Adipose tissue (tissue), 3 donors: Measurements from ENCODE around the gene ATP4A. TPM values are rescaled to one million over a fixed set of nuclear protein-coding genes. Genes with fewer than 3 reads are reported as not detected.

ENCODE experiments used
- H3K27ac ChIP-seq: one replicate; pipeline ENCODE4 v1.5.1; 2013; ENCODE audit warnings: low read depth, low read length
- WGBS, 3 donors: extraction: QIAGEN DNeasy Blood & Tissue Kit; methylation state at CpG; one replicate each; pipeline ENCODE4 v1.1.7; 2013; 5-methylcytosine and 5-hydroxymethylcytosine counted together
- polyA plus RNA-seq, 3 donors: library from polyadenylated mRNA; stranded (reverse); fragments of 200-250 nt; gene quantifications; one replicate each; pipeline ENCODE4 v1.2.3, GENCODE V29; 2013
- donor health status: healthy with polysubstance abuse.
- donor health status: Bipolar disorder and iron deficiency.
- donor health status: healthy.

Gene ATP4A
- polyA plus RNA-seq, 3 donors, result 1.2 to 74.4 (median 2.9) TPM

GRCh38 chr19:35533822-35534392 lies 29.6 kb downstream of the ATP4A start:
- H3K27ac ChIP-seq, result no peak overlapping the region
- 2 to 3% (median 2%) methylated on average over 28 to 30 of the region's 30 CpGs for WGBS, 3 donors

- no peak within 1 kb of the TSS for H3K27ac ChIP-seq
- 34 to 40% (median 38%) methylated on average over 34 to 39 of the region's 39 CpGs for WGBS, 3 donors
Observed at GRCh38 chr19:35533201-35533821, 30.1 kb downstream of the ATP4A start, which contains the start of gene GAPDHS. GAPDHS (plus strand) TSS chr19:35533456; CDS start chr19:35533528, 72 bp downstream.

- 42 to 63% (median 61%) methylated on average over 6 of the region's 6 CpGs for WGBS, 3 donors
- no peak overlapping the region for H3K27ac ChIP-seq
Observed at GRCh38 chr19:35531291-35531690, 32.2 kb downstream of the ATP4A start.

GRCh38 chr19:35529241-35530218 lies 33.9 kb downstream of the ATP4A start:
- 47 to 52% (median 50%) methylated on average over 19 of the region's 19 CpGs for WGBS, 3 donors

GRCh38 chr19:35528218-35529038 lies 35.0 kb downstream of the ATP4A start, which contains the start of gene SBSN:
SBSN (minus strand) TSS chr19:35528311; CDS start chr19:35528281, 30 bp downstream.
- WGBS, 3 donors, result 75 to 81% (median 79%) methylated on average over 11 of the region's 11 CpGs
- no peak within 1 kb of the TSS for H3K27ac ChIP-seq

More at GRCh38 chr19:35529241-35530218, 33.9 kb downstream of the ATP4A start:
- no peak overlapping the region for H3K27ac ChIP-seq

GRCh38 chr19:35525873-35526272 lies 37.6 kb downstream of the ATP4A start:
- no peak overlapping the region for H3K27ac ChIP-seq
- 77 to 80% (median 79%) methylated on average over 4 of the region's 4 CpGs for WGBS, 3 donors

GRCh38 chr19:35524181-35524837 lies 39.1 kb downstream of the ATP4A start:
- no peak overlapping the region for H3K27ac ChIP-seq
- 28 to 44% (median 41%) methylated on average over 11 of the region's 11 CpGs for WGBS, 3 donors

- 79 to 86% (median 83%) methylated on average over 12 of the region's 12 CpGs for WGBS, 3 donors
Observed at GRCh38 chr19:35522745-35523327, 40.6 kb downstream of the ATP4A start.

GRCh38 chr19:35521124-35521743 lies 42.2 kb downstream of the ATP4A start:
- WGBS, 3 donors, result 69 to 71% (median 71%) methylated on average over 16 of the region's 16 CpGs
- no peak overlapping the region for H3K27ac ChIP-seq

More at GRCh38 chr19:35522745-35523327, 40.6 kb downstream of the ATP4A start:
- no peak overlapping the region for H3K27ac ChIP-seq

GRCh38 chr19:35519291-35519690 lies 44.2 kb downstream of the ATP4A start:
- H3K27ac ChIP-seq, result no peak overlapping the region
- 53 to 62% (median 60%) methylated on average over 7 of the region's 7 CpGs for WGBS, 3 donors

- H3K27ac ChIP-seq, result no peak overlapping the region
Observed at GRCh38 chr19:35518313-35518712, 45.1 kb downstream of the ATP4A start.

GRCh38 chr19:35517342-35517741 lies 46.1 kb downstream of the ATP4A start:
- WGBS, 3 donors, result 77 to 96% (median 78%) methylated on average over 2 of the region's 2 CpGs
- no peak overlapping the region for H3K27ac ChIP-seq

More at GRCh38 chr19:35518313-35518712, 45.1 kb downstream of the ATP4A start:
- WGBS, 3 donors, result 57 to 73% (median 63%) methylated on average over 6 of the region's 6 CpGs

- 85 to 98% (median 87%) methylated on average over 3 of the region's 3 CpGs for WGBS, 3 donors
- no peak overlapping the region for H3K27ac ChIP-seq
Observed at GRCh38 chr19:35516310-35516709, 47.1 kb downstream of the ATP4A start.

- 23 to 28% (median 25%) methylated on average over 19 to 20 of the region's 20 CpGs for WGBS, 3 donors
Observed at GRCh38 chr19:35514282-35514809, 49.1 kb downstream of the ATP4A start.

GRCh38 chr19:35513628-35514281 lies 49.7 kb downstream of the ATP4A start, which contains the start of gene DMKN:
DMKN (minus strand) TSS chr19:35513649; CDS start chr19:35513475, 174 bp downstream.
- H3K27ac ChIP-seq, result no peak within 1 kb of the TSS
- WGBS, 3 donors, result 24 to 33% (median 24%) methylated on average over 15 of the region's 15 CpGs

More at GRCh38 chr19:35514282-35514809, 49.1 kb downstream of the ATP4A start:
- H3K27ac ChIP-seq, result no peak overlapping the region
